ENCODE measurements around the gene OR11A1.
A peak's percentile ranks its signal among the peaks of the same experiment; 100 is the strongest.
"Not testable (repeated sequence)": the region's sequence is repeated elsewhere in the genome, so short reads cannot be mapped to it uniquely, and the experiment has no call there.

The OR11A1 gene

GRCh38 chr6:29444031-29444430 is 12.8 kb downstream of the OR11A1 start:
- DNase-seq (ENCODE audit: low read depth); H3K4me1 ChIP-seq (ENCODE audit: control insufficient read depth, insufficient read depth, low read length); H3K4me3 ChIP-seq (ENCODE audit: low read length); H3K9ac ChIP-seq (ENCODE audit: low read length); H3K9me3 ChIP-seq (ENCODE audit: control insufficient read depth, low read length); H3K36me3 ChIP-seq (ENCODE audit: control insufficient read depth, insufficient read depth, low read length, severe bottlenecking); H3K27me3 ChIP-seq (replicated peaks; ENCODE audit: control insufficient read depth, insufficient read depth, low read length): not testable (repeated sequence)

GRCh38 chr6:29442719-29443118 is 14.2 kb downstream of the OR11A1 start:
- Histone ChIP-seq H3K4me1 (ENCODE audit: control insufficient read depth, insufficient read depth, low read length) (no peaks in the 10 kb centered on the region), H3K27me3 (replicated peaks; ENCODE audit: control insufficient read depth, insufficient read depth, low read length) (no peaks in the 10 kb centered on the region), H3K9me3 (ENCODE audit: control insufficient read depth, low read length) (no peaks in the 10 kb centered on the region), H3K4me3 (ENCODE audit: low read length) (no peak overlapping the region), H3K36me3 (ENCODE audit: control insufficient read depth, insufficient read depth, low read length, severe bottlenecking) (no peaks in the 10 kb centered on the region), H3K9ac (ENCODE audit: low read length) (no peak overlapping the region)
- peak; percentile 47 for DNase-seq (ENCODE audit: low read depth)

GRCh38 chr6:29439006-29439405 is 17.9 kb downstream of the OR11A1 start, which contains the start of gene OR10C1:
Gene OR10C1 (plus strand): TSS chr6:29439306. CDS start chr6:29440016, 710 bp downstream.
- no peaks in the 10 kb centered on the region for H3K36me3 ChIP-seq (ENCODE audit: control insufficient read depth, insufficient read depth, low read length, severe bottlenecking)

GRCh38 chr6:29436730-29437129 is 20.1 kb downstream of the OR11A1 start:
- H3K4me3 ChIP-seq (ENCODE audit: low read length); H3K9ac ChIP-seq (ENCODE audit: low read length); H3K27me3 ChIP-seq (replicated peaks; ENCODE audit: control insufficient read depth, insufficient read depth, low read length); H3K36me3 ChIP-seq (ENCODE audit: control insufficient read depth, insufficient read depth, low read length, severe bottlenecking); DNase-seq (ENCODE audit: low read depth); H3K4me1 ChIP-seq (ENCODE audit: control insufficient read depth, insufficient read depth, low read length); H3K9me3 ChIP-seq (ENCODE audit: control insufficient read depth, low read length): not testable (repeated sequence)

More at GRCh38 chr6:29439006-29439405, 17.9 kb downstream of the OR11A1 start, which contains the start of gene OR10C1:
- no peak for DNase-seq (ENCODE audit: low read depth)
- Histone ChIP-seq H3K9ac (ENCODE audit: low read length) (no peak within 1 kb of the TSS), H3K4me3 (ENCODE audit: low read length) (no peak within 1 kb of the TSS), H3K4me1 (ENCODE audit: control insufficient read depth, insufficient read depth, low read length) (no peaks in the 10 kb centered on the region), H3K27me3 (replicated peaks; ENCODE audit: control insufficient read depth, insufficient read depth, low read length) (no peaks in the 10 kb centered on the region), H3K9me3 (ENCODE audit: control insufficient read depth, low read length) (peaks cover 2% of the 10 kb centered on the region)

GRCh38 chr6:29426654-29427053 is 30.2 kb downstream of the OR11A1 start:
- Histone ChIP-seq H3K27me3 (replicated peaks; ENCODE audit: control insufficient read depth, insufficient read depth, low read length) (no peaks in the 10 kb centered on the region), H3K36me3 (ENCODE audit: control insufficient read depth, insufficient read depth, low read length, severe bottlenecking) (no peaks in the 10 kb centered on the region), H3K9me3 (ENCODE audit: control insufficient read depth, low read length) (no peaks in the 10 kb centered on the region), H3K4me1 (ENCODE audit: control insufficient read depth, insufficient read depth, low read length) (no peaks in the 10 kb centered on the region), H3K4me3 (ENCODE audit: low read length) (no peak overlapping the region), H3K9ac (ENCODE audit: low read length) (no peak overlapping the region)
- DNase-seq (ENCODE audit: low read depth): no peak

GRCh38 chr6:29425075-29425474 is 31.8 kb downstream of the OR11A1 start:
- Histone ChIP-seq H3K9me3 (ENCODE audit: control insufficient read depth, low read length) (no peaks in the 10 kb centered on the region), H3K27me3 (replicated peaks; ENCODE audit: control insufficient read depth, insufficient read depth, low read length) (no peaks in the 10 kb centered on the region), H3K36me3 (ENCODE audit: control insufficient read depth, insufficient read depth, low read length, severe bottlenecking) (no peaks in the 10 kb centered on the region), H3K4me1 (ENCODE audit: control insufficient read depth, insufficient read depth, low read length) (no peaks in the 10 kb centered on the region), H3K9ac (ENCODE audit: low read length) (no peak overlapping the region), H3K4me3 (ENCODE audit: low read length) (no peak overlapping the region)
- no peak for DNase-seq (ENCODE audit: low read depth)

GRCh38 chr6:29424575-29424974 is 32.3 kb downstream of the OR11A1 start:
- H3K36me3 ChIP-seq (ENCODE audit: control insufficient read depth, insufficient read depth, low read length, severe bottlenecking): no peaks in the 10 kb centered on the region
- no peak overlapping the region for H3K4me3 ChIP-seq (ENCODE audit: low read length)
- H3K27me3 ChIP-seq (replicated peaks; ENCODE audit: control insufficient read depth, insufficient read depth, low read length): no peaks in the 10 kb centered on the region
- no peaks in the 10 kb centered on the region for H3K4me1 ChIP-seq (ENCODE audit: control insufficient read depth, insufficient read depth, low read length)
- H3K9me3 ChIP-seq (ENCODE audit: control insufficient read depth, low read length): no peaks in the 10 kb centered on the region
- H3K9ac ChIP-seq (ENCODE audit: low read length): no peak overlapping the region
- DNase-seq (ENCODE audit: low read depth): no peak

- H3K9me3 ChIP-seq (ENCODE audit: control insufficient read depth, low read length): no peaks in the 10 kb centered on the region
- H3K9ac ChIP-seq (ENCODE audit: low read length): no peak overlapping the region
- H3K4me3 ChIP-seq (ENCODE audit: low read length): no peak overlapping the region
- no peaks in the 10 kb centered on the region for H3K4me1 ChIP-seq (ENCODE audit: control insufficient read depth, insufficient read depth, low read length)
- H3K36me3 ChIP-seq (ENCODE audit: control insufficient read depth, insufficient read depth, low read length, severe bottlenecking): no peaks in the 10 kb centered on the region
- DNase-seq (ENCODE audit: low read depth): no peak
- no peaks in the 10 kb centered on the region for H3K27me3 ChIP-seq (replicated peaks; ENCODE audit: control insufficient read depth, insufficient read depth, low read length)
Measured at GRCh38 chr6:29424168-29424567, 32.7 kb downstream of the OR11A1 start.

GRCh38 chr6:29419516-29419915 is 37.4 kb downstream of the OR11A1 start:
- Histone ChIP-seq H3K4me3 (ENCODE audit: low read length) (no peak overlapping the region), H3K4me1 (ENCODE audit: control insufficient read depth, insufficient read depth, low read length) (no peaks in the 10 kb centered on the region), H3K36me3 (ENCODE audit: control insufficient read depth, insufficient read depth, low read length, severe bottlenecking) (no peaks in the 10 kb centered on the region), H3K27me3 (replicated peaks; ENCODE audit: control insufficient read depth, insufficient read depth, low read length) (no peaks in the 10 kb centered on the region), H3K9ac (ENCODE audit: low read length) (no peak overlapping the region), H3K9me3 (ENCODE audit: control insufficient read depth, low read length) (no peaks in the 10 kb centered on the region)
- DNase-seq (ENCODE audit: low read depth): peak; percentile 63

- H3K9ac ChIP-seq (ENCODE audit: low read length): no peak within 1 kb of the TSS
- no peaks in the 10 kb centered on the region for H3K27me3 ChIP-seq (replicated peaks; ENCODE audit: control insufficient read depth, insufficient read depth, low read length)
- DNase-seq (ENCODE audit: low read depth): peak; percentile 40
- H3K9me3 ChIP-seq (ENCODE audit: control insufficient read depth, low read length): no peaks in the 10 kb centered on the region
- no peaks in the 10 kb centered on the region for H3K36me3 ChIP-seq (ENCODE audit: control insufficient read depth, insufficient read depth, low read length, severe bottlenecking)
- H3K4me1 ChIP-seq (ENCODE audit: control insufficient read depth, insufficient read depth, low read length): no peaks in the 10 kb centered on the region
- H3K4me3 ChIP-seq (ENCODE audit: low read length): no peak within 1 kb of the TSS
Measured at GRCh38 chr6:29414588-29414987, 42.3 kb downstream of the OR11A1 start, which contains the start of gene OR12D1. Gene OR12D1 (plus strand): TSS chr6:29414928.

GRCh38 chr6:29403801-29404200 is 53.1 kb downstream of the OR11A1 start:
- Histone ChIP-seq H3K4me1 (ENCODE audit: control insufficient read depth, insufficient read depth, low read length) (no peaks in the 10 kb centered on the region), H3K9ac (ENCODE audit: low read length) (no peak overlapping the region), H3K9me3 (ENCODE audit: control insufficient read depth, low read length) (no peaks in the 10 kb centered on the region), H3K36me3 (ENCODE audit: control insufficient read depth, insufficient read depth, low read length, severe bottlenecking) (no peaks in the 10 kb centered on the region), H3K27me3 (replicated peaks; ENCODE audit: control insufficient read depth, insufficient read depth, low read length) (no peaks in the 10 kb centered on the region), H3K4me3 (ENCODE audit: low read length) (no peak overlapping the region)
- no peak for DNase-seq (ENCODE audit: low read depth)

- H3K9ac ChIP-seq (ENCODE audit: low read length): no peak overlapping the region
- DNase-seq (ENCODE audit: low read depth): no peak
- no peaks in the 10 kb centered on the region for H3K27me3 ChIP-seq (replicated peaks; ENCODE audit: control insufficient read depth, insufficient read depth, low read length)
- H3K4me3 ChIP-seq (ENCODE audit: low read length): no peak overlapping the region
- no peaks in the 10 kb centered on the region for H3K36me3 ChIP-seq (ENCODE audit: control insufficient read depth, insufficient read depth, low read length, severe bottlenecking)
- no peaks in the 10 kb centered on the region for H3K4me1 ChIP-seq (ENCODE audit: control insufficient read depth, insufficient read depth, low read length)
- H3K9me3 ChIP-seq (ENCODE audit: control insufficient read depth, low read length): no peaks in the 10 kb centered on the region
Measured at GRCh38 chr6:29399525-29399924, 57.3 kb downstream of the OR11A1 start.

All from adipocyte (in vitro differentiated cells).